Liver (tissue), 3 donors: ENCODE results near the gene PDGFD.

Experiments used
- GABPA ChIP-seq, 2 donors: IDR thresholded peaks in 1 of 2; conservative IDR thresholded peaks in 1 of 2; 2 replicates each; pipeline ENCODE4 v1.6.1; 2016; ENCODE audit warnings: antibody characterized with exemption in 2 of 2, mild to moderate bottlenecking in 1 of 2, moderate library complexity in 1 of 2
- JUND ChIP-seq, 2 donors: IDR thresholded peaks; 2 replicates each; pipeline ENCODE4 v1.6.1; 2016; ENCODE audit warnings: antibody characterized with exemption in 2 of 2
- TAF1 ChIP-seq: conservative IDR thresholded peaks from 2 replicates; pipeline ENCODE4 v1.6.1; 2016; ENCODE audit warnings: antibody characterized with exemption, mild to moderate bottlenecking
- YY1 ChIP-seq: IDR thresholded peaks from 2 replicates; pipeline ENCODE4 v1.6.1; 2016; ENCODE audit warnings: antibody characterized with exemption, mild to moderate bottlenecking
- TF ChIP-seq, protein P1 (sequence below): fragments of 150-350 bp; IDR thresholded peaks from 2 replicates; pipeline ENCODE4 v1.5.1; 2017; ENCODE audit warnings: improper control_type of control experiment, low read depth, low read length; ENCODE audit not compliant: missing input control
- TF ChIP-seq, protein P2 (sequence below): IDR thresholded peaks from 2 replicates; pipeline ENCODE4 v1.6.1; 2016; ENCODE audit warnings: antibody characterized with exemption, mild to moderate bottlenecking
- TF ChIP-seq, protein P3 (sequence below): IDR thresholded peaks from 2 replicates; pipeline ENCODE4 v1.6.1; 2016; ENCODE audit warnings: antibody characterized with exemption
- donor health status: healthy.
- donor health status: healthy.

DNA sequence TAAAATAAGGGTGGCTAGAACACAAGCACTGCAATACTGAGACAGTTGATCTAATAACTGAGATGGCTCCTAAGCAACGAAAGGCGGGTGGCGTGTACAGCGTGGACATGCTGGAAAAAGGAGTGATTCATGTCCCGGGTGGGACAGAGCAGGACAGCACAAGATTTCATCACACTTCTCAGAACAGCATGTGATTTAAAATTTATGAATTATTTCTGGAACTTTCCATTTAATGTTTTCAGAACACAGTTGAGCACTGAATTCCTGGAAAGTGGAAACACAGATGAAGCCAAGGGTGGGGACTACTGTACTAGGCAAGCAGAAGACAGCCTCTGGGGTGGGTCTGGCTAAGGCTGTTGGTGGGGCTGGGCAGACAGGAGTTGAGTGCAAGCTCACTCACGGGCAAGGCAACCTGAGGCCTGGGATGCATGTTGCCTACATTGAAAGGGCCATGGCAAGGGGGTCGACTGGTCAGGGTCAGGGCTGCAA is 293.1 kb downstream of the PDGFD start:
- TF ChIP-seq, protein P1, sequence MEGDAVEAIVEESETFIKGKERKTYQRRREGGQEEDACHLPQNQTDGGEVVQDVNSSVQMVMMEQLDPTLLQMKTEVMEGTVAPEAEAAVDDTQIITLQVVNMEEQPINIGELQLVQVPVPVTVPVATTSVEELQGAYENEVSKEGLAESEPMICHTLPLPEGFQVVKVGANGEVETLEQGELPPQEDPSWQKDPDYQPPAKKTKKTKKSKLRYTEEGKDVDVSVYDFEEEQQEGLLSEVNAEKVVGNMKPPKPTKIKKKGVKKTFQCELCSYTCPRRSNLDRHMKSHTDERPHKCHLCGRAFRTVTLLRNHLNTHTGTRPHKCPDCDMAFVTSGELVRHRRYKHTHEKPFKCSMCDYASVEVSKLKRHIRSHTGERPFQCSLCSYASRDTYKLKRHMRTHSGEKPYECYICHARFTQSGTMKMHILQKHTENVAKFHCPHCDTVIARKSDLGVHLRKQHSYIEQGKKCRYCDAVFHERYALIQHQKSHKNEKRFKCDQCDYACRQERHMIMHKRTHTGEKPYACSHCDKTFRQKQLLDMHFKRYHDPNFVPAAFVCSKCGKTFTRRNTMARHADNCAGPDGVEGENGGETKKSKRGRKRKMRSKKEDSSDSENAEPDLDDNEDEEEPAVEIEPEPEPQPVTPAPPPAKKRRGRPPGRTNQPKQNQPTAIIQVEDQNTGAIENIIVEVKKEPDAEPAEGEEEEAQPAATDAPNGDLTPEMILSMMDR, result no peak
- TF ChIP-seq JUND (IDR thresholded peaks at IDR 0.05) (no peak), YY1 (no peak), GABPA (IDR thresholded peaks at IDR 0.05 in 1 of 2, conservative IDR thresholded peaks at IDR 0.05 in 1 of 2) (no peak), TAF1 (no peak)
- TF ChIP-seq, protein P2, sequence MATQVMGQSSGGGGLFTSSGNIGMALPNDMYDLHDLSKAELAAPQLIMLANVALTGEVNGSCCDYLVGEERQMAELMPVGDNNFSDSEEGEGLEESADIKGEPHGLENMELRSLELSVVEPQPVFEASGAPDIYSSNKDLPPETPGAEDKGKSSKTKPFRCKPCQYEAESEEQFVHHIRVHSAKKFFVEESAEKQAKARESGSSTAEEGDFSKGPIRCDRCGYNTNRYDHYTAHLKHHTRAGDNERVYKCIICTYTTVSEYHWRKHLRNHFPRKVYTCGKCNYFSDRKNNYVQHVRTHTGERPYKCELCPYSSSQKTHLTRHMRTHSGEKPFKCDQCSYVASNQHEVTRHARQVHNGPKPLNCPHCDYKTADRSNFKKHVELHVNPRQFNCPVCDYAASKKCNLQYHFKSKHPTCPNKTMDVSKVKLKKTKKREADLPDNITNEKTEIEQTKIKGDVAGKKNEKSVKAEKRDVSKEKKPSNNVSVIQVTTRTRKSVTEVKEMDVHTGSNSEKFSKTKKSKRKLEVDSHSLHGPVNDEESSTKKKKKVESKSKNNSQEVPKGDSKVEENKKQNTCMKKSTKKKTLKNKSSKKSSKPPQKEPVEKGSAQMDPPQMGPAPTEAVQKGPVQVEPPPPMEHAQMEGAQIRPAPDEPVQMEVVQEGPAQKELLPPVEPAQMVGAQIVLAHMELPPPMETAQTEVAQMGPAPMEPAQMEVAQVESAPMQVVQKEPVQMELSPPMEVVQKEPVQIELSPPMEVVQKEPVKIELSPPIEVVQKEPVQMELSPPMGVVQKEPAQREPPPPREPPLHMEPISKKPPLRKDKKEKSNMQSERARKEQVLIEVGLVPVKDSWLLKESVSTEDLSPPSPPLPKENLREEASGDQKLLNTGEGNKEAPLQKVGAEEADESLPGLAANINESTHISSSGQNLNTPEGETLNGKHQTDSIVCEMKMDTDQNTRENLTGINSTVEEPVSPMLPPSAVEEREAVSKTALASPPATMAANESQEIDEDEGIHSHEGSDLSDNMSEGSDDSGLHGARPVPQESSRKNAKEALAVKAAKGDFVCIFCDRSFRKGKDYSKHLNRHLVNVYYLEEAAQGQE, result no peak
- TF ChIP-seq, protein P3, sequence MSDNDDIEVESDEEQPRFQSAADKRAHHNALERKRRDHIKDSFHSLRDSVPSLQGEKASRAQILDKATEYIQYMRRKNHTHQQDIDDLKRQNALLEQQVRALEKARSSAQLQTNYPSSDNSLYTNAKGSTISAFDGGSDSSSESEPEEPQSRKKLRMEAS, result no peak
